NT2/D1 (cell line): Measurements from ENCODE around the gene HEMK1.
A peak's percentile ranks its signal among the peaks of the same experiment; 100 is the strongest.

Experiments
- DNase-seq: peaks from one replicate; pipeline ENCODE4 v3.0.0-alpha.2; 2011; ENCODE audit warnings: low read depth, low spot score
- H3K27me3 ChIP-seq: 2 replicates; pipeline ENCODE4 v1.6.0; 2011; ENCODE audit warnings: mild to moderate bottlenecking; ENCODE audit not compliant: insufficient read length, insufficient read depth
- H3K36me3 ChIP-seq: 2 replicates; pipeline ENCODE4 v1.6.1; 2011; ENCODE audit warnings: mild to moderate bottlenecking, low read length, mixed read lengths; ENCODE audit not compliant: insufficient read depth, insufficient read length
- H3K4me1 ChIP-seq: 2 replicates; pipeline ENCODE4 v1.5.1; 2011; ENCODE audit not compliant: insufficient read depth, insufficient read length
- H3K4me3 ChIP-seq: 2 replicates; pipeline ENCODE4 v1.5.1; 2011; ENCODE audit warnings: low read depth; ENCODE audit not compliant: insufficient read length
- H3K9ac ChIP-seq: 2 replicates; pipeline ENCODE4 v1.6.0; 2011; ENCODE audit warnings: low read depth; ENCODE audit not compliant: insufficient read length
- H3K9me3 ChIP-seq: 2 replicates; pipeline ENCODE4 v1.5.1; 2011; ENCODE audit warnings: mild to moderate bottlenecking, low read length; ENCODE audit not compliant: insufficient read depth
- SUZ12 ChIP-seq: IDR thresholded peaks from 2 replicates; pipeline ENCODE4 v1.6.1; 2011; ENCODE audit not compliant: insufficient read length, insufficient read depth; ENCODE audit errors: extremely low read depth
- YY1 ChIP-seq: IDR thresholded peaks from 2 replicates; pipeline ENCODE4 v1.6.1; 2011; ENCODE audit not compliant: insufficient read length, insufficient read depth
- ZNF274 ChIP-seq: IDR thresholded peaks from 2 replicates; pipeline ENCODE4 v1.6.1; 2011; ENCODE audit warnings: mild to moderate bottlenecking, low read depth, low read length

Gene HEMK1

GRCh38 chr3:50599716-50600118, 30.4 kb downstream of the HEMK1 start:
- Histone ChIP-seq H3K36me3 (no peaks in the 10 kb centered on the region), H3K9ac (peak overlapping the region; percentile 2), H3K27me3 (no peaks in the 10 kb centered on the region), H3K4me1 (peaks cover 14% of the 10 kb centered on the region), H3K4me3 (no peak overlapping the region), H3K9me3 (no peaks in the 10 kb centered on the region)
- TF ChIP-seq ZNF274 (no peak), SUZ12 (no peak), YY1 (no peak)
- DNase-seq = no peak

DNA sequence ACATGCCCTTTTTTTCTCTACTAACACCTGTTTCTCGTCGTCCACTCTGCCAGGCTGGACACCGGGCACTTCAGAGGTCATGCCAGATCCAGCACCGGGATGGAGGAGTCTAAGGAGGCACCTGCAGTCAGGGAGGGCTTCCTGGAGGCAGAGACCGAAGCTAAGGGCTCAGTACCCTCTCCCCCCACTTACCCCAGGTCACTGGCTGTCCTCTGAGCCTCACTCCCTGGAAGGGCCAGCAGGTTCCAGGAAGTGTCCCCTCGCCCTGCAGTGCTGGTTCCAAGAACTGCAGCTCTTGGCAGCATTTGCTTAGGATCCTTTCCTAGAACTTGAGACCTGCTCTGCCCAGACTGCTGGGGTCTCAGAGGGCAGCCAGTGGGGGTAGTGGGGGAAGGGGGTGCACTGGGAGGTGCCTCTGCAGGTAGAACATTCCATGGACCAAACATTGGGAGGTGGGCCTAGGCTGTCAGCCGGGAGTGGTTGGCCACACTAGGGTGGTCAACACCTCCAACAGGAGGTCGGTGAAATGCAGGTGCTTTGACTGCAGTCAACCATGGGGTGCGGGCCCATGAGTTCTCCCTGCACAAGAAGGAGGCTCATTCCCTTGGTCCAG, 30.9 kb downstream of the HEMK1 start:
- TF ChIP-seq YY1 (no peak), SUZ12 (no peak), ZNF274 (no peak)
- no peak for DNase-seq
- H3K9me3 ChIP-seq = no peaks in the 10 kb centered on the region
- H3K27me3 ChIP-seq = no peaks in the 10 kb centered on the region
- no peak overlapping the region for H3K4me3 ChIP-seq
- H3K9ac ChIP-seq = no peak overlapping the region
- no peaks in the 10 kb centered on the region for H3K36me3 ChIP-seq
- peaks cover 14% of the 10 kb centered on the region for H3K4me1 ChIP-seq

GRCh38 chr3:50600841-50601591, 31.7 kb downstream of the HEMK1 start:
- H3K4me3 ChIP-seq = no peak overlapping the region
- DNase-seq = no peak

GRCh38 chr3:50602595-50603191, 33.4 kb downstream of the HEMK1 start:
- no peaks in the 10 kb centered on the region for H3K27me3 ChIP-seq
- H3K36me3 ChIP-seq = peaks cover 12% of the 10 kb centered on the region
- H3K9me3 ChIP-seq = no peaks in the 10 kb centered on the region
- no peak overlapping the region for H3K9ac ChIP-seq
- no peak for DNase-seq
- no peak overlapping the region for H3K4me3 ChIP-seq
- TF ChIP-seq SUZ12 (no peak), YY1 (no peak), ZNF274 (no peak)
- H3K4me1 ChIP-seq = peaks cover 20% of the 10 kb centered on the region

More at GRCh38 chr3:50600841-50601591, 31.7 kb downstream of the HEMK1 start:
- H3K36me3 ChIP-seq = no peaks in the 10 kb centered on the region
- peaks cover 14% of the 10 kb centered on the region for H3K4me1 ChIP-seq
- peak overlapping the region; percentile 38 for H3K9ac ChIP-seq
- no peak for TF ChIP-seq ZNF274
- TF ChIP-seq YY1 = no peak
- no peak for TF ChIP-seq SUZ12
- H3K27me3 ChIP-seq = no peaks in the 10 kb centered on the region
- H3K9me3 ChIP-seq = no peaks in the 10 kb centered on the region

- H3K9ac ChIP-seq = no peak overlapping the region
- peaks cover 20% of the 10 kb centered on the region for H3K4me1 ChIP-seq
- no peaks in the 10 kb centered on the region for H3K9me3 ChIP-seq
These were observed 34.2 kb downstream of the HEMK1 start for GRCh38 chr3:50603261-50604109.

DNA sequence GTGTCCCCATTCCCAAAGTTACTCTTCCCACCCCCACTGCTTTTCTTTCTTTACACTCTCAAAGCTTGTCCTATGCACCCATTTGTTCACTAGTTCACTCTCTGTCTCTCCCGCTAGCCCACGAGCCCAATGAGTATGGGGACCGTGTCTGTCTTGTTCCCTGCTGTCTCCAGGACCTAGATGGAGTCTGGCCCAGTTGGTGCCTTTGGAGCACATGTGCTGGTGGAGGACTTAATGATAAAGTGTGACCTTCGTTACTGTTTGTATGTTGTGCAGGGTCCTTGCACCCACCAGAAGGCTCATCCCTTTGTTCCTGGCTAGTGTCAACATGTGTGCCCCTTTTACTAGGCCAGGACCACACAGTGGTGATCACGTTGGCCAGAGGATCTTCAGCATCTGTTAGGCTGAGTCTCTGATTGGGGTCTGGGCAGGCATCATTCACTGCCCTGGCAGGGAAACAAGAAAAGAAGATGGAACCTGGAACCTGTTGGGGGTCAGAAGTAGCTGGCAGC, 34.8 kb downstream of the HEMK1 start:
- H3K4me1 ChIP-seq = peaks cover 20% of the 10 kb centered on the region
- H3K36me3 ChIP-seq = peaks cover 18% of the 10 kb centered on the region
- TF ChIP-seq YY1 (no peak), SUZ12 (no peak)
- no peak overlapping the region for H3K4me3 ChIP-seq
- H3K9ac ChIP-seq = no peak overlapping the region
- H3K27me3 ChIP-seq = no peaks in the 10 kb centered on the region
- no peaks in the 10 kb centered on the region for H3K9me3 ChIP-seq
- no peak for DNase-seq

More at GRCh38 chr3:50603261-50604109, 34.2 kb downstream of the HEMK1 start:
- Histone ChIP-seq H3K36me3 (peaks cover 18% of the 10 kb centered on the region), H3K4me3 (no peak overlapping the region), H3K27me3 (no peaks in the 10 kb centered on the region)
- DNase-seq = no peak
- TF ChIP-seq YY1 = no peak
- no peak for TF ChIP-seq ZNF274
- no peak for TF ChIP-seq SUZ12
